Placental epithelial cell (primary cell): ENCODE results near the gene S100A12. TPM values are rescaled to one million over a fixed set of nuclear protein-coding genes. Genes with fewer than 3 reads are reported as not detected.

Source experiments
- small RNA-seq: library from RNA; depleted of rRNA; stranded (forward); fragments of <200 nt; gene quantifications from one replicate; pipeline ENCODE3, GENCODE V24; 2012
- total RNA-seq: library from RNA; depleted of rRNA; stranded (reverse); fragments of >200 nt; gene quantifications from 2 replicates; pipeline ENCODE4 v1.2.3, GENCODE V29; 2012

The S100A12 gene
- not detected in 2 replicates for total RNA-seq

GRCh38 chr1:153375511-153375910, at the start of gene S100A12:
Gene S100A12, minus strand, starts transcription at chr1:153375621. Its CDS starts 1,029 bp downstream, at chr1:153374592.

GRCh38 chr1:153415850-153416570, 40.6 kb upstream of the S100A12 start, which contains the start of gene S100A7A:
Gene S100A7A, plus strand, starts transcription at chr1:153416520. Its CDS starts 1,563 bp downstream, at chr1:153418083.

GRCh38 chr1:153390938-153391710, 15.7 kb upstream of the S100A12 start, which contains the start of gene S100A8:
Gene S100A8, minus strand, starts transcription at chr1:153391073. Its CDS starts 538 bp downstream, at chr1:153390535.

GRCh38 chr1:153357853-153358690, 17.3 kb downstream of the S100A12 start, which contains the start of gene S100A9:
Gene S100A9, plus strand, starts transcription at chr1:153357854. Its CDS starts 430 bp downstream, at chr1:153358284.

GRCh38 chr1:153348511-153349362, 26.7 kb downstream of the S100A12 start, which contains the start of gene PGLYRP4:
Gene PGLYRP4, minus strand, starts transcription at chr1:153348841. Its CDS starts 909 bp downstream, at chr1:153347932.

Small RNAs within 50 kb of the gene (small RNA-seq; reads per million reads assigned to genes)
- gene RNU6-160P (not detected), gene S100A15A (not detected)

Other genes starting within 250 kb of the S100A12 start
- gene SPRR2G, start 224.7 kb downstream of the S100A12 start, total RNA-seq = not detected in 2 replicates
- gene LELP1, start 172.2 kb downstream of the S100A12 start, total RNA-seq = not detected in 2 replicates
- gene PRR9, start 158.0 kb downstream of the S100A12 start, total RNA-seq = 6.4 TPM in 1 of 2 replicates, not detected in the other
- not detected in 2 replicates for gene LORICRIN, start 115.9 kb downstream of the S100A12 start, total RNA-seq
- gene PGLYRP3, start 62.7 kb downstream of the S100A12 start, total RNA-seq = not detected in 2 replicates
- gene PGLYRP4, start 26.8 kb downstream of the S100A12 start, total RNA-seq = not detected in 2 replicates
- gene S100A9, start 17.8 kb downstream of the S100A12 start, total RNA-seq = not detected in 2 replicates
- gene S100A8, start 15.5 kb upstream of the S100A12 start, total RNA-seq = not detected in 2 replicates
- gene S100A7A, start 40.9 kb upstream of the S100A12 start, total RNA-seq = not detected in 2 replicates
- not detected in 2 replicates for gene S100A7, start 85.0 kb upstream of the S100A12 start, total RNA-seq
- 902 and 2,842 TPM in 2 replicates for gene S100A6, start 160.4 kb upstream of the S100A12 start, total RNA-seq
- gene S100A5, start 165.3 kb upstream of the S100A12 start, total RNA-seq = not detected in 2 replicates
- gene S100A4, start 170.2 kb upstream of the S100A12 start, total RNA-seq = 178 and 253 TPM in 2 replicates
- gene S100A3, start 173.6 kb upstream of the S100A12 start, total RNA-seq = 13.0 and 31.2 TPM in 2 replicates
- 5.2 and 8.2 TPM in 2 replicates for gene S100A2, start 190.2 kb upstream of the S100A12 start, total RNA-seq
- gene S100A16, start 237.5 kb upstream of the S100A12 start, total RNA-seq = 266 and 918 TPM in 2 replicates
- 207 and 362 TPM in 2 replicates for gene S100A14, start 240.7 kb upstream of the S100A12 start, total RNA-seq